ENCODE results near the gene ICAM3.

The ICAM3 gene

DNA sequence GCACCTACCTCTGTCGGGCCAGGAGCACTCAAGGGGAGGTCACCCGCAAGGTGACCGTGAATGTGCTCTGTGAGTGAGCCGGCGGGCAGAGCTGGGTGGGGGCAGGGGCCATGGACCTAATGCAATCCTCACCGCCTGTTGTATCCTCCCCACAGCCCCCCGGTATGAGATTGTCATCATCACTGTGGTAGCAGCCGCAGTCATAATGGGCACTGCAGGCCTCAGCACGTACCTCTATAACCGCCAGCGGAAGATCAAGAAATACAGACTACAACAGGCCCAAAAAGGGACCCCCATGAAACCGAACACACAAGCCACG, 54.5 kb downstream of the ICAM3 start:
- Histone ChIP-seq H3K9me3 (ENCODE audit: insufficient read depth, low read length) (no peaks in the 10 kb centered on the region), H3F3A (ENCODE audit: insufficient read depth) (peaks cover 18% of the 10 kb centered on the region), H3K4me3 (ENCODE audit: insufficient read depth, low read length, poor library complexity, severe bottlenecking) (no peak overlapping the region), H3K79me2 (ENCODE audit: insufficient read depth, low read length) (0 out of 2 replicates have a peak, but pooled peaks cover under 1% of the 10 kb centered on the region), H2AFZ (ENCODE audit: low read depth, low read length, severe bottlenecking) (no peak overlapping the region), H4K20me1 (ENCODE audit: low read depth, low read length) (no peaks in the 10 kb centered on the region), H3K27me3 (ENCODE audit: low read length) (no peaks in the 10 kb centered on the region), H3K36me3 (ENCODE audit: low read length) (no peaks in the 10 kb centered on the region), H3K27ac (ENCODE audit: low read depth, low read length) (no peak overlapping the region), H3K9me2 (replicated peaks; ENCODE audit: insufficient read depth, low read length) (no peaks in the 10 kb centered on the region), H3K4me2 (ENCODE audit: low read depth, low read length, poor library complexity, severe bottlenecking) (no peak overlapping the region), H3K9ac (ENCODE audit: low read length) (no peak overlapping the region)
- TF ChIP-seq EZH2phosphoT487 (conservative IDR thresholded peaks at IDR 0.05; ENCODE audit: low read length), result no peak
- TF ChIP-seq, protein P1, sequence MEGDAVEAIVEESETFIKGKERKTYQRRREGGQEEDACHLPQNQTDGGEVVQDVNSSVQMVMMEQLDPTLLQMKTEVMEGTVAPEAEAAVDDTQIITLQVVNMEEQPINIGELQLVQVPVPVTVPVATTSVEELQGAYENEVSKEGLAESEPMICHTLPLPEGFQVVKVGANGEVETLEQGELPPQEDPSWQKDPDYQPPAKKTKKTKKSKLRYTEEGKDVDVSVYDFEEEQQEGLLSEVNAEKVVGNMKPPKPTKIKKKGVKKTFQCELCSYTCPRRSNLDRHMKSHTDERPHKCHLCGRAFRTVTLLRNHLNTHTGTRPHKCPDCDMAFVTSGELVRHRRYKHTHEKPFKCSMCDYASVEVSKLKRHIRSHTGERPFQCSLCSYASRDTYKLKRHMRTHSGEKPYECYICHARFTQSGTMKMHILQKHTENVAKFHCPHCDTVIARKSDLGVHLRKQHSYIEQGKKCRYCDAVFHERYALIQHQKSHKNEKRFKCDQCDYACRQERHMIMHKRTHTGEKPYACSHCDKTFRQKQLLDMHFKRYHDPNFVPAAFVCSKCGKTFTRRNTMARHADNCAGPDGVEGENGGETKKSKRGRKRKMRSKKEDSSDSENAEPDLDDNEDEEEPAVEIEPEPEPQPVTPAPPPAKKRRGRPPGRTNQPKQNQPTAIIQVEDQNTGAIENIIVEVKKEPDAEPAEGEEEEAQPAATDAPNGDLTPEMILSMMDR (IDR thresholded peaks at IDR 0.05; ENCODE audit: insufficient read depth, low read length, poor library complexity, severe bottlenecking), result no peak

- no peak overlapping the region for H3K9ac ChIP-seq (ENCODE audit: low read length)
- no peak overlapping the region for H3K27ac ChIP-seq (ENCODE audit: low read depth, low read length)
Observed at GRCh38 chr19:10284065-10284959, 55.1 kb downstream of the ICAM3 start.

More at GRCh38 chr19:10284065-10284959, 55.1 kb downstream of the ICAM3 start:
- no peaks in the 10 kb centered on the region for H3K9me2 ChIP-seq (replicated peaks; ENCODE audit: insufficient read depth, low read length)
- no peaks in the 10 kb centered on the region for H3K27me3 ChIP-seq (ENCODE audit: low read length)
- H3K79me2 ChIP-seq (ENCODE audit: insufficient read depth, low read length), result 0 out of 2 replicates have a peak, but pooled peaks cover 5% of the 10 kb centered on the region
- H3K9me3 ChIP-seq (ENCODE audit: insufficient read depth, low read length), result no peaks in the 10 kb centered on the region
- no peak overlapping the region for H2AFZ ChIP-seq (ENCODE audit: low read depth, low read length, severe bottlenecking)
- H4K20me1 ChIP-seq (ENCODE audit: low read depth, low read length), result no peaks in the 10 kb centered on the region
- H3K4me2 ChIP-seq (ENCODE audit: low read depth, low read length, poor library complexity, severe bottlenecking), result no peak overlapping the region
- TF ChIP-seq EZH2phosphoT487 (conservative IDR thresholded peaks at IDR 0.05; ENCODE audit: low read length), result no peak
- TF ChIP-seq, protein P1 (IDR thresholded peaks at IDR 0.05; ENCODE audit: insufficient read depth, low read length, poor library complexity, severe bottlenecking), result no peak
- H3F3A ChIP-seq (ENCODE audit: insufficient read depth), result peaks cover 18% of the 10 kb centered on the region
- no peaks in the 10 kb centered on the region for H3K36me3 ChIP-seq (ENCODE audit: low read length)
- no peak overlapping the region for H3K4me3 ChIP-seq (ENCODE audit: insufficient read depth, low read length, poor library complexity, severe bottlenecking)

Data from SU-DHL-6 (cell line).